ENCODE results near the gene SETX.
"Not testable (repeated sequence)": the region's sequence is repeated elsewhere in the genome, so short reads cannot be mapped to it uniquely, and the experiment has no call there.

The SETX gene

GRCh38 chr9:132354637-132355355 is at the start of gene SETX:
TSS of gene SETX (minus strand) at chr9:132354986. CDS start at chr9:132349428, 5,558 bp downstream.
- FAIRE-seq (peak; percentile 36), DNase-seq (ENCODE audit: insufficient read length, low spot score) (peak; percentile 97)

GRCh38 chr9:132404228-132404881 is 49.6 kb upstream of the SETX start:
- no peak for DNase-seq (ENCODE audit: insufficient read length, low spot score)
- FAIRE-seq, result no peak

- FAIRE-seq (no peak), DNase-seq (ENCODE audit: insufficient read length, low spot score) (no peak)
These were observed 47.0 kb upstream of the SETX start for GRCh38 chr9:132401824-132402223.

- DNase-seq (ENCODE audit: insufficient read length, low spot score), result no peak
- FAIRE-seq, result no peak
These were observed 40.8 kb upstream of the SETX start for GRCh38 chr9:132395560-132395959.

GRCh38 chr9:132391449-132391848 is 36.7 kb upstream of the SETX start:
- FAIRE-seq (no peak), DNase-seq (ENCODE audit: insufficient read length, low spot score) (no peak)

- no peak for DNase-seq (ENCODE audit: insufficient read length, low spot score)
- FAIRE-seq, result no peak
These were observed 36.2 kb upstream of the SETX start for GRCh38 chr9:132390966-132391365.

- DNase-seq (ENCODE audit: insufficient read length, low spot score) (no peak), FAIRE-seq (no peak)
These were observed 32.3 kb upstream of the SETX start for GRCh38 chr9:132387133-132387532.

- FAIRE-seq, result no peak
These were observed 29.6 kb upstream of the SETX start for GRCh38 chr9:132384376-132384775.

GRCh38 chr9:132383462-132383883 is 28.7 kb upstream of the SETX start:
- DNase-seq (ENCODE audit: insufficient read length, low spot score), result no peak
- no peak for FAIRE-seq

More at GRCh38 chr9:132384376-132384775, 29.6 kb upstream of the SETX start:
- no peak for DNase-seq (ENCODE audit: insufficient read length, low spot score)

GRCh38 chr9:132381966-132382541 is 27.3 kb upstream of the SETX start:
- FAIRE-seq, result no peak
- no peak for DNase-seq (ENCODE audit: insufficient read length, low spot score)

GRCh38 chr9:132378416-132378815 is 23.6 kb upstream of the SETX start:
- DNase-seq (ENCODE audit: insufficient read length, low spot score); FAIRE-seq: not testable (repeated sequence)

GRCh38 chr9:132377769-132378168 is 23.0 kb upstream of the SETX start:
- peak; percentile 90 for FAIRE-seq
- not testable (repeated sequence) for DNase-seq (ENCODE audit: insufficient read length, low spot score)

GRCh38 chr9:132372177-132373095 is 17.6 kb upstream of the SETX start:
- FAIRE-seq (no peak), DNase-seq (ENCODE audit: insufficient read length, low spot score) (peak; percentile 24)

- DNase-seq (ENCODE audit: insufficient read length, low spot score) (no peak), FAIRE-seq (no peak)
These were observed 15.8 kb upstream of the SETX start for GRCh38 chr9:132370592-132370991.

- no peak for FAIRE-seq
- no peak for DNase-seq (ENCODE audit: insufficient read length, low spot score)
These were observed 14.6 kb upstream of the SETX start for GRCh38 chr9:132369421-132369820.

- FAIRE-seq, result no peak
- DNase-seq (ENCODE audit: insufficient read length, low spot score), result no peak
These were observed 13.0 kb upstream of the SETX start for GRCh38 chr9:132367613-132368313.

GRCh38 chr9:132366481-132366880 is 11.7 kb upstream of the SETX start:
- FAIRE-seq, result no peak
- no peak for DNase-seq (ENCODE audit: insufficient read length, low spot score)

- no peak for DNase-seq (ENCODE audit: insufficient read length, low spot score)
- FAIRE-seq, result no peak
These were observed 11.2 kb upstream of the SETX start for GRCh38 chr9:132365986-132366385.

- FAIRE-seq, result no peak
- DNase-seq (ENCODE audit: insufficient read length, low spot score), result no peak
These were observed 9.3 kb upstream of the SETX start for GRCh38 chr9:132364068-132364467.

GRCh38 chr9:132357764-132358163 is 3.0 kb upstream of the SETX start:
- DNase-seq (ENCODE audit: insufficient read length, low spot score) (no peak), FAIRE-seq (no peak)
